Ishikawa (cell line): Measurements from ENCODE around the gene PLA2G4D.

ENCODE experiments used
- EGR1 ChIP-seq: IDR thresholded peaks from 2 replicates; pipeline ENCODE4 v1.6.1; 2012
- NFIC ChIP-seq: IDR thresholded peaks from 2 replicates; pipeline ENCODE4 v1.6.1; 2012
- RAD21 ChIP-seq: IDR thresholded peaks from 2 replicates; pipeline ENCODE4 v1.6.1; 2012; ENCODE audit warnings: low read depth
- REST ChIP-seq: IDR thresholded peaks from 2 replicates; pipeline ENCODE4 v1.6.1; 2012; ENCODE audit warnings: low read depth, mild to moderate bottlenecking
- TEAD4 ChIP-seq: IDR thresholded peaks from 2 replicates; pipeline ENCODE4 v1.6.1; 2012
- USF1 ChIP-seq: IDR thresholded peaks from 2 replicates; pipeline ENCODE4 v1.6.1; 2012
- YY1 ChIP-seq: IDR thresholded peaks from 2 replicates; pipeline ENCODE4 v1.6.1; 2012; ENCODE audit warnings: low read depth
- TF ChIP-seq, protein P1 (sequence below): IDR thresholded peaks from 2 replicates; pipeline ENCODE4 v1.6.1; 2012

GRCh38 chr15:42120285-42120684 is 25.9 kb upstream of the PLA2G4D start:
- TF ChIP-seq, protein P1, sequence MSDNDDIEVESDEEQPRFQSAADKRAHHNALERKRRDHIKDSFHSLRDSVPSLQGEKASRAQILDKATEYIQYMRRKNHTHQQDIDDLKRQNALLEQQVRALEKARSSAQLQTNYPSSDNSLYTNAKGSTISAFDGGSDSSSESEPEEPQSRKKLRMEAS, result no peak
- no peak for TF ChIP-seq NFIC
- no peak for TF ChIP-seq USF1
- no peak for TF ChIP-seq EGR1
- TF ChIP-seq TEAD4, result no peak
- TF ChIP-seq REST, result no peak
- TF ChIP-seq YY1, result no peak
- no peak for TF ChIP-seq RAD21
